Smooth muscle cell (in vitro differentiated cells): ENCODE results near the gene GALNT17. TPM values are rescaled to one million over a fixed set of nuclear protein-coding genes. Genes with fewer than 3 reads are reported as not detected.

Experiments used
- DNase-seq: peaks from one replicate; lab custom pipeline; 2025; ENCODE audit not compliant: unreplicated experiment; lab: John Stamatoyannopoulos, UW
- H2AFZ ChIP-seq: fragments of 200-600 bp; sonication (generic); 2 replicates; pipeline ENCODE4 v1.6.0; 2016; ENCODE audit warnings: antibody characterized with exemption, low read depth, mild to moderate bottlenecking
- H3F3A ChIP-seq: fragments of 200-600 bp; sonication (generic); 2 replicates; pipeline ENCODE4 v1.6.0; 2017; ENCODE audit warnings: antibody characterized with exemption, low read depth
- H3K27ac ChIP-seq: fragments of 200-600 bp; sonication (generic); 2 replicates; pipeline ENCODE4 v1.5.1; 2016; ENCODE audit warnings: low read depth, mild to moderate bottlenecking
- H3K27me3 ChIP-seq: fragments of 200-600 bp; sonication (generic); 2 replicates; pipeline ENCODE4 v1.6.1; 2016; ENCODE audit warnings: low read depth, mild to moderate bottlenecking
- H3K36me3 ChIP-seq: fragments of 200-600 bp; sonication (generic); 2 replicates; pipeline ENCODE4 v1.5.1; 2016; ENCODE audit warnings: low read depth
- H3K4me1 ChIP-seq: fragments of 200-600 bp; sonication (generic); 2 replicates; pipeline ENCODE4 v1.5.1; 2016; ENCODE audit warnings: low read depth
- H3K4me2 ChIP-seq: fragments of 200-600 bp; sonication (generic); 2 replicates; pipeline ENCODE4 v1.6.0; 2016; ENCODE audit warnings: mild to moderate bottlenecking
- H3K4me3 ChIP-seq: fragments of 200-600 bp; sonication (generic); 2 replicates; pipeline ENCODE4 v1.5.1; 2016; ENCODE audit warnings: mild to moderate bottlenecking
- H3K79me2 ChIP-seq: fragments of 200-600 bp; sonication (generic); 2 replicates; pipeline ENCODE4 v1.6.0; 2016; ENCODE audit warnings: low read depth, mild to moderate bottlenecking
- H3K9ac ChIP-seq: fragments of 200-600 bp; sonication (generic); 2 replicates; pipeline ENCODE4 v1.6.0; 2016; ENCODE audit warnings: low read depth
- H3K9me3 ChIP-seq: fragments of 200-600 bp; sonication (generic); replicated peaks from 2 replicates; pipeline ENCODE4 v1.5.1; 2016; ENCODE audit warnings: low read depth
- H4K20me1 ChIP-seq: fragments of 200-600 bp; sonication (generic); 2 replicates; pipeline ENCODE4 v1.6.0; 2016; ENCODE audit warnings: low read depth
- CTCF ChIP-seq: fragments of 200-600 bp; sonication (generic); IDR thresholded peaks from 2 replicates; pipeline ENCODE4 v1.5.1; 2017; ENCODE audit warnings: borderline replicate concordance, mild to moderate bottlenecking, antibody characterized with exemption; ENCODE audit not compliant: insufficient read depth, poor library complexity, severe bottlenecking
- WGBS: methylation state at CpG from one replicate; pipeline ENCODE4 v1.1.7; 2016; ENCODE audit warnings: low lambda C conversion rate; 5-methylcytosine and 5-hydroxymethylcytosine counted together
- polyA plus RNA-seq: library from polyadenylated mRNA; unstranded; fragments of >200 nt; fragmentation: Nextera tagmentation; extraction: Ambion mirVana; gene quantifications from 2 replicates; pipeline ENCODE4 v1.2.1, GENCODE V29; 2016
- total RNA-seq: library from RNA; depleted of rRNA; stranded (reverse); fragments of >200 nt; gene quantifications from 2 replicates; pipeline ENCODE4 v1.2.3, GENCODE V29; 2014

The GALNT17 gene
- total and polyA plus RNA-seq, 2 experiments from 2014 or later = 0.38 to 0.45 TPM

- Histone ChIP-seq H3K36me3 (no peaks in the 10 kb centered on the region), H3K4me2 (peak overlapping the region; percentile 95), H2AFZ (peak overlapping the region; percentile 81), H3K79me2 (no peaks in the 10 kb centered on the region), H3K4me3 (peak overlapping the region; percentile 59), H3F3A (no peaks in the 10 kb centered on the region), H3K4me1 (peaks cover 16% of the 10 kb centered on the region), H3K27ac (no peak overlapping the region), H3K9ac (no peak overlapping the region), H4K20me1 (no peaks in the 10 kb centered on the region), H3K9me3 (no peaks in the 10 kb centered on the region), H3K27me3 (peaks cover 76% of the 10 kb centered on the region)
- under 1% methylated on average over 94 of the region's 113 CpGs for WGBS
- TF ChIP-seq CTCF = no peak
- DNase-seq = no peak
Measured at GRCh38 chr7:71131256-71132126, 453 bp upstream of the GALNT17 start.

- no peaks in the 10 kb centered on the region for H3K36me3 ChIP-seq
- H3K27me3 ChIP-seq = peaks cover 76% of the 10 kb centered on the region
- H4K20me1 ChIP-seq = no peaks in the 10 kb centered on the region
- H3K4me2 ChIP-seq = peak overlapping the region; percentile 95
- H3K9ac ChIP-seq = no peak overlapping the region
- no peak overlapping the region for H3K27ac ChIP-seq
- no peak for DNase-seq
- no peaks in the 10 kb centered on the region for H3K79me2 ChIP-seq
- WGBS = 2% methylated on average over 69 of the region's 88 CpGs
- peaks cover 16% of the 10 kb centered on the region for H3K4me1 ChIP-seq
- peak overlapping the region; percentile 59 for H3K4me3 ChIP-seq
- no peaks in the 10 kb centered on the region for H3F3A ChIP-seq
- TF ChIP-seq CTCF = no peak
- H2AFZ ChIP-seq = no peak overlapping the region
- no peaks in the 10 kb centered on the region for H3K9me3 ChIP-seq
Measured at GRCh38 chr7:71132377-71133231, 660 bp downstream of the GALNT17 start.

GRCh38 chr7:71133232-71133622 is 1.3 kb downstream of the GALNT17 start:
- no peak overlapping the region for H2AFZ ChIP-seq
- 6% methylated on average over 17 of the region's 17 CpGs for WGBS
- H3K36me3 ChIP-seq = no peaks in the 10 kb centered on the region
- H3K27ac ChIP-seq = no peak overlapping the region
- no peak overlapping the region for H3K4me2 ChIP-seq
- DNase-seq = no peak
- peaks cover 76% of the 10 kb centered on the region for H3K27me3 ChIP-seq
- H3K9ac ChIP-seq = no peak overlapping the region
- H3K79me2 ChIP-seq = no peaks in the 10 kb centered on the region
- H3F3A ChIP-seq = no peaks in the 10 kb centered on the region
- no peaks in the 10 kb centered on the region for H3K9me3 ChIP-seq
- no peak for TF ChIP-seq CTCF
- H3K4me3 ChIP-seq = peak overlapping the region; percentile 59
- H3K4me1 ChIP-seq = peaks cover 16% of the 10 kb centered on the region
- no peaks in the 10 kb centered on the region for H4K20me1 ChIP-seq
